Bronchial epithelial cell (primary cell): Measurements from ENCODE around the gene ZNF142. TPM values are rescaled to one million over a fixed set of nuclear protein-coding genes. Genes with fewer than 3 reads are reported as not detected.

ENCODE experiments used
- DNase-seq: peaks from one replicate; pipeline ENCODE4 v3.0.0-alpha.2; 2010; ENCODE audit warnings: low read depth
- FAIRE-seq: peaks from 2 replicates; lab custom pipeline; 2011; peaks lifted over from hg19 to GRCh38; lab: Jason Lieb, UNC
- H3K27me3 ChIP-seq: 2 replicates; pipeline ENCODE4 v1.5.1; 2011; ENCODE audit warnings: low read length; ENCODE audit not compliant: control insufficient read depth, insufficient read depth
- H3K36me3 ChIP-seq: 2 replicates; pipeline ENCODE4 v1.5.1; 2011; ENCODE audit warnings: low read length; ENCODE audit not compliant: control insufficient read depth, insufficient read depth
- H3K4me3 ChIP-seq: 2 replicates; pipeline ENCODE4 v1.5.1; 2011; ENCODE audit warnings: mild to moderate bottlenecking, low read depth, low read length, control low read depth
- CTCF ChIP-seq: IDR thresholded peaks from 2 replicates; pipeline ENCODE4 v1.5.1; 2011; ENCODE audit warnings: mild to moderate bottlenecking, moderate library complexity, low read length, control low read depth, inconsistent platforms; ENCODE audit not compliant: insufficient read depth, severe bottlenecking
- total RNA-seq: library from RNA; depleted of rRNA; stranded (reverse); fragments of >200 nt; gene quantifications from 2 replicates; pipeline ENCODE4 v1.2.1, GENCODE V29; 2014

The ZNF142 gene
- total RNA-seq, 1 donor from 2014 or later, result 4.2 TPM

- DNase-seq, result no peak
- no peak for FAIRE-seq
- Histone ChIP-seq H3K4me3 (no peak overlapping the region), H3K27me3 (no peaks in the 10 kb centered on the region), H3K36me3 (peaks cover 26% of the 10 kb centered on the region)
- TF ChIP-seq CTCF, result no peak
These were observed 21.1 kb downstream of the ZNF142 start for GRCh38 chr2:218638372-218638771.

- H3K27me3 ChIP-seq, result no peaks in the 10 kb centered on the region
- no peak overlapping the region for H3K4me3 ChIP-seq
- no peak for TF ChIP-seq CTCF
- no peak for DNase-seq
- FAIRE-seq, result no peak
- H3K36me3 ChIP-seq, result peaks cover 10% of the 10 kb centered on the region
These were observed 23.7 kb downstream of the ZNF142 start for GRCh38 chr2:218635719-218636118.

GRCh38 chr2:218631837-218632236, 27.6 kb downstream of the ZNF142 start:
- DNase-seq, result peak; percentile 91
- TF ChIP-seq CTCF, result no peak
- Histone ChIP-seq H3K36me3 (peaks cover 3% of the 10 kb centered on the region), H3K27me3 (no peaks in the 10 kb centered on the region), H3K4me3 (no peak overlapping the region)
- no peak for FAIRE-seq

- no peak for TF ChIP-seq CTCF
- no peak overlapping the region for H3K4me3 ChIP-seq
- H3K27me3 ChIP-seq, result no peaks in the 10 kb centered on the region
- FAIRE-seq (no peak), DNase-seq (no peak)
- H3K36me3 ChIP-seq, result peaks cover 1% of the 10 kb centered on the region
These were observed 31.5 kb downstream of the ZNF142 start for GRCh38 chr2:218627939-218628338.

- no peaks in the 10 kb centered on the region for H3K27me3 ChIP-seq
- FAIRE-seq, result no peak
- no peak for DNase-seq
- TF ChIP-seq CTCF, result no peak
- H3K4me3 ChIP-seq, result no peak overlapping the region
- H3K36me3 ChIP-seq, result peaks cover 1% of the 10 kb centered on the region
These were observed 33.1 kb downstream of the ZNF142 start for GRCh38 chr2:218626369-218626768.

GRCh38 chr2:218623366-218623705, 36.1 kb downstream of the ZNF142 start:
- no peak for TF ChIP-seq CTCF
- Histone ChIP-seq H3K36me3 (no peaks in the 10 kb centered on the region), H3K4me3 (no peak overlapping the region), H3K27me3 (no peaks in the 10 kb centered on the region)
- no peak for DNase-seq
- FAIRE-seq, result no peak
